Endothelial cell of umbilical vein (primary cell): ENCODE measurements around the gene NTN1. TPM values are rescaled to one million over a fixed set of nuclear protein-coding genes. Genes with fewer than 3 reads are reported as not detected.

ENCODE experiments used
- BruUV-seq: library from RNA; stranded (reverse); fragments of 400-500 nt; replicated peaks from 2 replicates; lab custom pipeline; 2021; lab: Mats Ljungman, UMichigan
- CTCF ChIA-PET: fragments of 300-600, 350-600 bp; sonication (Branson Sonifier 250); formaldehyde crosslinking; loops from one replicate; lab custom pipeline; 2021; ENCODE audit warnings: antibody characterized with exemption, inconsistent platforms; lab: Charles Lee
- POLR2A ChIA-PET: fragments of 300-600, 350-600 bp; sonication (Branson Sonifier 250); formaldehyde crosslinking; loops from one replicate; lab custom pipeline; 2021; ENCODE audit warnings: antibody characterized with exemption, inconsistent platforms; lab: Charles Lee
- DNase-seq: peaks from one replicate; pipeline ENCODE4 v3.0.0-alpha.2; 2011; ENCODE audit warnings: low read depth, low spot score
- FAIRE-seq: peaks from 2 replicates; lab custom pipeline; 2011; peaks lifted over from hg19 to GRCh38; lab: Jason Lieb, UNC
- H2AFZ ChIP-seq: 2 replicates; pipeline ENCODE4 v1.6.0; 2012; ENCODE audit warnings: low read depth, low read length, control low read depth, inconsistent platforms
- H3K27ac ChIP-seq: 2 replicates; pipeline ENCODE4 v1.5.1; 2011; ENCODE audit warnings: low read depth, mild to moderate bottlenecking, control low read depth, low read length, moderate library complexity; ENCODE audit not compliant: insufficient read depth
- H3K27me3 ChIP-seq, 2 experiments: 2 replicates each; pipeline versions ENCODE4 v1.6.0 to v1.6.1; 2011; ENCODE audit warnings: low read length in 2 of 2, mixed read lengths in 1 of 2; ENCODE audit not compliant: control insufficient read depth in 2 of 2, insufficient read depth in 2 of 2
- H3K36me3 ChIP-seq, 2 experiments: 2 replicates in 1 of 2; 3 replicates in 1 of 2; pipeline ENCODE4 v1.5.1; 2011; ENCODE audit warnings: low read length in 2 of 2, mild to moderate bottlenecking in 1 of 2, moderate library complexity in 1 of 2; ENCODE audit not compliant: control insufficient read depth in 2 of 2, insufficient read depth in 2 of 2; ENCODE audit errors: extremely low read depth in 1 of 2
- H3K4me1 ChIP-seq: 3 replicates; pipeline ENCODE4 v1.5.1; 2011; ENCODE audit warnings: mild to moderate bottlenecking, low read length; ENCODE audit not compliant: control insufficient read depth, insufficient read depth; ENCODE audit errors: extremely low read depth
- H3K4me2 ChIP-seq: 2 replicates; pipeline ENCODE4 v1.6.1; 2011; ENCODE audit warnings: low read length, control low read depth, mixed read lengths; ENCODE audit not compliant: insufficient read depth
- H3K4me3 ChIP-seq, 3 experiments: fragments of 200-600 bp in 1 of 3; sonication (generic), shearing (Covaris generic) in 1 of 3; replicated peaks in 1 of 3; 2 replicates each; pipeline ENCODE4 v1.5.1; 2011 to 2016; ENCODE audit warnings: control low read depth in 3 of 3, low read length in 3 of 3, mild to moderate bottlenecking in 2 of 3, inconsistent platforms in 1 of 3, low read depth in 1 of 3, moderate library complexity in 1 of 3; ENCODE audit not compliant: insufficient read depth in 1 of 3
- H3K79me2 ChIP-seq: 2 replicates; pipeline ENCODE4 v1.6.0; 2012; ENCODE audit warnings: low read length, inconsistent platforms; ENCODE audit not compliant: control insufficient read depth, insufficient read depth
- H3K9ac ChIP-seq: replicated peaks from 2 replicates; pipeline ENCODE3; 2011; ENCODE audit warnings: low read length, control low read depth; ENCODE audit not compliant: insufficient read depth; ENCODE audit errors: extremely low read depth
- H3K9me1 ChIP-seq: replicated peaks from 3 replicates; pipeline ENCODE4 v1.6.0; 2011; ENCODE audit warnings: mild to moderate bottlenecking, low read length; ENCODE audit not compliant: control insufficient read depth, insufficient read depth; ENCODE audit errors: extremely low read depth
- H3K9me3 ChIP-seq: replicated peaks from 2 replicates; pipeline ENCODE4 v1.5.1; 2012; ENCODE audit warnings: low read length, inconsistent platforms; ENCODE audit not compliant: control insufficient read depth, insufficient read depth
- H4K20me1 ChIP-seq: replicated peaks from 2 replicates; pipeline ENCODE3; 2011; ENCODE audit warnings: mild to moderate bottlenecking, low read length; ENCODE audit not compliant: control insufficient read depth, insufficient read depth; ENCODE audit errors: extremely low read depth
- EZH2 ChIP-seq: IDR thresholded peaks from 2 replicates; pipeline ENCODE4 v1.6.1; 2012; ENCODE audit warnings: borderline replicate concordance, low read depth, mild to moderate bottlenecking, moderate library complexity, low read length, inconsistent platforms; ENCODE audit not compliant: severe bottlenecking
- FOS ChIP-seq: IDR thresholded peaks from 2 replicates; pipeline ENCODE4 v1.6.1; 2011; ENCODE audit warnings: mild to moderate bottlenecking, low read length, moderate library complexity, borderline replicate concordance; ENCODE audit not compliant: insufficient read depth
- GATA2 ChIP-seq: IDR thresholded peaks from 2 replicates; pipeline ENCODE4 v1.7.0; 2011; ENCODE audit warnings: low read depth, mild to moderate bottlenecking, moderate library complexity, mixed read lengths, low read length; ENCODE audit not compliant: insufficient read length, insufficient read depth
- JUN ChIP-seq: IDR thresholded peaks from 2 replicates; pipeline ENCODE4 v1.6.1; 2011; ENCODE audit warnings: borderline replicate concordance, low read depth; ENCODE audit not compliant: insufficient read length, insufficient read depth
- MYC ChIP-seq: IDR thresholded peaks from one replicate; pipeline ENCODE4 v1.6.1; 2011; ENCODE audit warnings: mild to moderate bottlenecking, low read depth, low read length
- POLR2A ChIP-seq: IDR thresholded peaks from 2 replicates; pipeline ENCODE4 v1.6.1; 2012; ENCODE audit warnings: low read depth, mild to moderate bottlenecking, control low read depth, low read length
- POLR2AphosphoS5 ChIP-seq: IDR thresholded peaks from 2 replicates; pipeline ENCODE4 v1.6.1; 2012; ENCODE audit warnings: low read depth, mild to moderate bottlenecking, control low read depth, low read length, moderate library complexity; ENCODE audit not compliant: insufficient read depth
- dilution Hi-C: fragments of 300-500 bp; cut with MboI; formaldehyde crosslinking; loops from one replicate; pipeline ENCODE4 v1.15.0; 2019; ENCODE audit warnings: low sequenced_read_pairs; ENCODE audit not compliant: extremely low pct_ligation_motif_present
- intact Hi-C: fragments of 100-400 bp; cut with micrococcal nuclease; formaldehyde crosslinking; loops from one replicate; pipeline ENCODE4 v1.10.0; 2022
- polyA plus RNA-seq, 4 experiments: library from polyadenylated mRNA; depleted of rRNA in 3 of 4; stranded (reverse) in 3 of 4; unstranded in 1 of 4; fragments of >200 nt; gene quantifications; 2 replicates each; pipeline versions ENCODE4 v1.2.1 to v1.2.3, GENCODE V29; 2011 to 2012; ENCODE audit warnings: missing spikeins in 1 of 4
- total RNA-seq: library from RNA; stranded (reverse); gene quantifications from 2 replicates; pipeline ENCODE4 v1.2.3, GENCODE V29; 2021
- TF ChIP-seq, protein P1 (sequence below), 2 donors: IDR thresholded peaks; 1 replicate in 1 of 2; 2 replicates in 1 of 2; pipeline ENCODE4 v1.5.1; 2011; ENCODE audit warnings: low read length in 2 of 2, mild to moderate bottlenecking in 2 of 2, moderate library complexity in 2 of 2, control low read depth in 1 of 2, inconsistent platforms in 1 of 2, low read depth in 1 of 2; ENCODE audit not compliant: insufficient read depth in 1 of 2; ENCODE audit errors: extremely low read depth in 1 of 2
- TF ChIP-seq, protein P2 (sequence below): IDR thresholded peaks from 2 replicates; pipeline ENCODE4 v1.6.1; 2011; ENCODE audit not compliant: insufficient read depth, insufficient read length

NTN1 gene
- total and polyA plus RNA-seq, 2 donors (not counting 3 experiments of a cell fraction or from before 2014, with no cell fraction given), result 0.10 to 0.18 TPM

DNA sequence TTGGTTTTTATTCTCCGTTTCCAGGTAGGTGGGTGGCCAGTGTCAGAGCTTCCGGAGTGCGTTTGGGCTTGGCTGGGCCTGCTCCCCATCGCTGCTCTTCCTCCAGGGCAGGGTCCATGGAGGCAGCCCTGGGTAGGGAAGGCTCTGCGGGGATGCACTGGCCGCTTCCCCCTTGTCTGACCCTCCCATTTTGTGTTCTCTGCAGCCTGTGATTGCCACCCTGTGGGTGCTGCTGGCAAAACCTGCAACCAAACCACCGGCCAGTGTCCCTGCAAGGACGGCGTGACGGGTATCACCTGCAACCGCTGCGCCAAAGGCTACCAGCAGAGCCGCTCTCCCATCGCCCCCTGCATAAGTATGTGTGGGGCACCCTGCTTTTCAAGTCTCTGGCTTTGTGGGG is 158.3 kb downstream of the NTN1 start:
- Histone ChIP-seq H3K9me1 (no peaks in the 10 kb centered on the region), H3K4me2 (no peak overlapping the region), H3K4me1 (no peaks in the 10 kb centered on the region), H3K27me3 (no peaks in the 10 kb centered on the region), H3K36me3 (no peaks in the 10 kb centered on the region), H3K27ac (no peak overlapping the region), H3K79me2 (no peaks in the 10 kb centered on the region), H3K9me3 (no peaks in the 10 kb centered on the region), H3K4me3 (no peak overlapping the region), H2AFZ (no peak overlapping the region), H3K9ac (no peak overlapping the region), H4K20me1 (no peaks in the 10 kb centered on the region)
- no peak for FAIRE-seq
- ChIA-PET POLR2A (no interaction called here), CTCF (no interaction called here)
- BruUV-seq, result no TSS peak
- dilution Hi-C loops, result no loop called here
- intact Hi-C loops, result no loop called here
- DNase-seq, result no peak
- TF ChIP-seq POLR2A, result no peak
- TF ChIP-seq, protein P1, sequence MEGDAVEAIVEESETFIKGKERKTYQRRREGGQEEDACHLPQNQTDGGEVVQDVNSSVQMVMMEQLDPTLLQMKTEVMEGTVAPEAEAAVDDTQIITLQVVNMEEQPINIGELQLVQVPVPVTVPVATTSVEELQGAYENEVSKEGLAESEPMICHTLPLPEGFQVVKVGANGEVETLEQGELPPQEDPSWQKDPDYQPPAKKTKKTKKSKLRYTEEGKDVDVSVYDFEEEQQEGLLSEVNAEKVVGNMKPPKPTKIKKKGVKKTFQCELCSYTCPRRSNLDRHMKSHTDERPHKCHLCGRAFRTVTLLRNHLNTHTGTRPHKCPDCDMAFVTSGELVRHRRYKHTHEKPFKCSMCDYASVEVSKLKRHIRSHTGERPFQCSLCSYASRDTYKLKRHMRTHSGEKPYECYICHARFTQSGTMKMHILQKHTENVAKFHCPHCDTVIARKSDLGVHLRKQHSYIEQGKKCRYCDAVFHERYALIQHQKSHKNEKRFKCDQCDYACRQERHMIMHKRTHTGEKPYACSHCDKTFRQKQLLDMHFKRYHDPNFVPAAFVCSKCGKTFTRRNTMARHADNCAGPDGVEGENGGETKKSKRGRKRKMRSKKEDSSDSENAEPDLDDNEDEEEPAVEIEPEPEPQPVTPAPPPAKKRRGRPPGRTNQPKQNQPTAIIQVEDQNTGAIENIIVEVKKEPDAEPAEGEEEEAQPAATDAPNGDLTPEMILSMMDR (IDR thresholded peaks at IDR 0.05; ENCODE audit: extremely low read depth in 1 of 2, insufficient read depth in 1 of 2, low read depth in 1 of 2, low read length in 2 of 2), result no peak
- TF ChIP-seq FOS, result no peak
- TF ChIP-seq, protein P2, sequence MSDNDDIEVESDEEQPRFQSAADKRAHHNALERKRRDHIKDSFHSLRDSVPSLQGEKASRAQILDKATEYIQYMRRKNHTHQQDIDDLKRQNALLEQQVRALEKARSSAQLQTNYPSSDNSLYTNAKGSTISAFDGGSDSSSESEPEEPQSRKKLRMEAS, result no peak
- no peak for TF ChIP-seq JUN
- TF ChIP-seq MYC, result no peak
- TF ChIP-seq GATA2, result no peak
- no peak for TF ChIP-seq POLR2AphosphoS5
- TF ChIP-seq EZH2, result no peak
